Measurements from ENCODE around the gene PRKCA.

- no peak for TF ChIP-seq CTCF (IDR thresholded peaks at IDR 0.05; ENCODE audit: low read depth, low read length)
- no peak for TF ChIP-seq EZH2phosphoT487 (IDR thresholded peaks at IDR 0.05; ENCODE audit: low read depth)
These were observed 529.2 kb downstream of the PRKCA start for GRCh38 chr17:66831383-66832210.
